ENCODE data around the gene AHI1.
"Not testable (repeated sequence)": the region's sequence is repeated elsewhere in the genome, so short reads cannot be mapped to it uniquely, and the experiment has no call there.

AHI1 gene

DNA sequence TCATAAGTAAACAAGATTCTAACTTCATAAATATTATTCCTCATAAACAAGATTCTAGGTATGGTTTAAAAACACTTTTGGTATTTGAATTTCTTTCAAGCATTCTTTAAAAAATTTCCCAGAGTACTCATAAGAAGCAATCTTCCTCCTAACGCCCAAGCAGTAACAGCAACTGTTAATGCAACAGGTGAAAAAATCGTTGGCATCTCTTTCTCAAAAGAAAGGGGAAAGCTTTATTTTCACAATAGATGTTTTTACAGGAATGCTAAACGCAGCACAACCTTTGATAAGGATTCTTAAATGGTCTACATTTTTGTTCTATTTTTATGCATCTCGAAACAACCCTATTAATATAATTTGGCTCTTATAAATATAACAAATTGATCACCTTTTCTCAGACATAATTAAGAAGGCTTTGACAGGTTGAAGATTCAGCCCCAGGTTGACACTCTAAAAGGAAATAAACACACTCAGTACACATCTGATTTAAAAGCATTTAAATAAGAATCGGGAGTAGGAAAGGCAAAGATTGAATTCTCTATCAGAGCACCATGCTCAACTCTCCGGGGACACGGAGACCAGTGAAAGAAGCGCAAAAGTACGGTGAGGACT lies 634 bp downstream of the AHI1 start:
- DNase-seq (ENCODE audit: low spot score) = no peak
- TF ChIP-seq, protein P1, sequence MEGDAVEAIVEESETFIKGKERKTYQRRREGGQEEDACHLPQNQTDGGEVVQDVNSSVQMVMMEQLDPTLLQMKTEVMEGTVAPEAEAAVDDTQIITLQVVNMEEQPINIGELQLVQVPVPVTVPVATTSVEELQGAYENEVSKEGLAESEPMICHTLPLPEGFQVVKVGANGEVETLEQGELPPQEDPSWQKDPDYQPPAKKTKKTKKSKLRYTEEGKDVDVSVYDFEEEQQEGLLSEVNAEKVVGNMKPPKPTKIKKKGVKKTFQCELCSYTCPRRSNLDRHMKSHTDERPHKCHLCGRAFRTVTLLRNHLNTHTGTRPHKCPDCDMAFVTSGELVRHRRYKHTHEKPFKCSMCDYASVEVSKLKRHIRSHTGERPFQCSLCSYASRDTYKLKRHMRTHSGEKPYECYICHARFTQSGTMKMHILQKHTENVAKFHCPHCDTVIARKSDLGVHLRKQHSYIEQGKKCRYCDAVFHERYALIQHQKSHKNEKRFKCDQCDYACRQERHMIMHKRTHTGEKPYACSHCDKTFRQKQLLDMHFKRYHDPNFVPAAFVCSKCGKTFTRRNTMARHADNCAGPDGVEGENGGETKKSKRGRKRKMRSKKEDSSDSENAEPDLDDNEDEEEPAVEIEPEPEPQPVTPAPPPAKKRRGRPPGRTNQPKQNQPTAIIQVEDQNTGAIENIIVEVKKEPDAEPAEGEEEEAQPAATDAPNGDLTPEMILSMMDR (IDR thresholded peaks at IDR 0.05; ENCODE audit: extremely low read depth, missing control alignments) = no peak

DNA sequence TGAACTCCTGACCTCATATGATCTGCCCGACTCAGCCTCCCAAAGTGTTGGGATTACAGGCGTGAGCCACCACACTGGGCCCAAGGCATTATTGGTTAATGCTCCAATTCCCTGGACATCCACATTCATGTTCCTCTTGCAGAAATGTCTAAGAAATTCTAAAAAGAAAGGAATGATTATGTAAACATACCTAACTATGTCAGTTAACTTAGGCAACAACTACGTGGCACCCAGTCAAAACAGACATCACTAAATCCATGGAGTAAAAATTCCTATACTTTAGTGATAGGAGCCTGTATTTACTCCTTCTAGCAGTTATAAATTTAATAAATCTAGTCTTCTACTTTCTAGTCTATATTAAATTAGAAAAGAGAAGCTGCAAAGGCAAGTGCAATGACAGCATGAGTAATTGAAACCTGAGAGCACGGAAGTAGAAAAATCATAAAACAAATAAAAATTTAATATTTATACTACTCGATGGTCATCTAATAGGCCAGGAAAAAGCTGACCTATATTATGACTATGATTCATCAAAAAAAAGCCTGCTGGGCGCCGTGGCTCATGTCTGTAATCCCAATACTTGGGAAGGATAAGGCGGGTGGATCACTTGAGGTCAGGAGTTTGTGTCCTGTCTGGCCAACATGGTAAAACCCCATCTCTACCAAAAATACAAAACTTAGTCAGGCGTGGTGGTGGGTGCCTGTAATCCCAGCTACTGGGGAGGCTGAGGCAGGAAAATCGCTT lies 4.2 kb downstream of the AHI1 start:
- no peak for DNase-seq (ENCODE audit: low spot score)

DNA sequence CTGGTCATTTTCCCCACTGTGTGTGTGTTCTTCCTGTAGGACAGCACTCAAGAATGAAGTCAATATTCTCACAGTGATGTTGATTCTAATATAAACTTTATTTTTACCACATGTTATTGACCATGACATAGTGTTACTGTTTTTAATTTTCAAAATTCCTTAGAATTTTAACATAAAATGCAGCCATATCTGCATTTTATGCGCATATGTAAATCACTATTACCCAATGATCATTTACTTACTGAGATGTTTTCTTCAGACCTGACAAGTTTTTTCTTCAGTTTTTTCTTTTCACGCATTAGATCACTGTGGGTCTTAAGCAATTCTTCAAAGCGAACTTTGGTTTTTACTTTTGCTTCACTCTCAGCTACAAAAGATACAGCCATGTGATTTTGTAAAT lies 7.2 kb downstream of the AHI1 start:
- no peak for DNase-seq (ENCODE audit: low spot score)
- TF ChIP-seq, protein P1 (IDR thresholded peaks at IDR 0.05; ENCODE audit: extremely low read depth, missing control alignments) = no peak

More for the DNA sequence above, 4.2 kb downstream of the AHI1 start:
- TF ChIP-seq, protein P1 (IDR thresholded peaks at IDR 0.05; ENCODE audit: extremely low read depth, missing control alignments) = no peak

DNA sequence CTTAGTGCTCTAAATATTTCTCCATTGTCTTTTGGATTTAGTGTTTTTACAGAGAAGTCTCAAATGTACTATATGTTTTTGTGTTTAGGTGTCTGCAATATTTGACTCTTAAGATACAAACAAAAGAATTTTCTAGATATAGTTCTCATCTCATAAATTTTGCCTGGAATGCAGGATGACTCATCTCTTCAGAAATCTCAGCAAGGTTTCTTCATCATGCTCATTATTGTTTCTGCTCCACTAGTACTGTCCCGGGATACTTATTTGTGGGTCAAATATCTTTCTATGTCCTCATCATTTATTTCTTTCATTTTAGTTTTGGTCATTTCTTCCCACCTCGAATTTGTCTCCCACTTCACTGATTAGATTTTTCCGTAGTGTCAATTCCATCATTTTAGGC lies 9.5 kb downstream of the AHI1 start:
- TF ChIP-seq, protein P1 (IDR thresholded peaks at IDR 0.05; ENCODE audit: extremely low read depth, missing control alignments) = no peak
- no peak for DNase-seq (ENCODE audit: low spot score)

DNA sequence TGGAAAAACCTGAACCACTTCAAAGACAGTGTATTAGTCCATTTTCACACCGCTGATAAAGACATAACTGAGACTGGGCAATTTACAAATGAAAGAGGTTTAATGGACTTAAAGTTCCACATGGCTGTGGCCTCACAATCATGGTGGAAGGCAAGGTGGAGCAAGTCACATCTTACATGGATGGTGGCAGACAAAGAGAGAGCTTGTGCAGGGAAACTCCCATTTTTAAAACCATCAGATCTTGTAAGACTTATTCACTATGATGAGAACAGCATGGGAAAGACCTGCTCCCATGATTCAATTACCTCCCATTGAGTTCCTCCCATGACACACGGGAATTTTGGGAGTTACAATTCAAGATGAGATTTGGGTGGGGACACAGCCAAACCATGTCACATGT lies 13.6 kb downstream of the AHI1 start:
- not testable (repeated sequence) for DNase-seq (ENCODE audit: low spot score)

DNA sequence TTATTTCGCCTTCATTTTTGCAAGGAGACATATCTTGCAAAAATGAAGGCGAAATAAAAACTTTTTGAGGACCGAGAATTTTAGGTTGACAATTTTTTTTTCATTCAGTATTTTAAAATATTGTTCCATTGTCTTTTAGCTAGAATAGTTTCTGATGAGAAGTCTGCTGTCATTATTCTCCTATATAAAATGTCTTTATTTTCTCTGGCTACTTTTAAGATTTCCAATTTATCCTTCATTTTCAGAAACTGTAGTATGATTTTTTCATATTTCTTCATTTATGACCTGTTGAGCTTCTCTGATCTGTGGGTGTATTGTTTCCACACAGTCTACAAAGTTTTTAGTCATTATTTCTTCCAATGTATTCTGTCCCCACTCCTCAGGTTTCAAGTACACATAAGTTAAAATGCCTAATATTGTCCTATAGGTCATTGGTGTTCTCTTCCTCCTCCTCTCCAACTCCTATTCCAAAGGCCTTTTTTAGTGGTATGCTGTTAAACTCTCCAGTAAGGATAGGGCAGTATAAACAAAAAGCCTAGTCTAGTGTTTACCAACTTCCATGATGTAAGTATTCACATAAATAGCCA lies 15.7 kb downstream of the AHI1 start:
- TF ChIP-seq, protein P1 (IDR thresholded peaks at IDR 0.05; ENCODE audit: extremely low read depth, missing control alignments) = no peak
- DNase-seq (ENCODE audit: low spot score) = no peak

DNA sequence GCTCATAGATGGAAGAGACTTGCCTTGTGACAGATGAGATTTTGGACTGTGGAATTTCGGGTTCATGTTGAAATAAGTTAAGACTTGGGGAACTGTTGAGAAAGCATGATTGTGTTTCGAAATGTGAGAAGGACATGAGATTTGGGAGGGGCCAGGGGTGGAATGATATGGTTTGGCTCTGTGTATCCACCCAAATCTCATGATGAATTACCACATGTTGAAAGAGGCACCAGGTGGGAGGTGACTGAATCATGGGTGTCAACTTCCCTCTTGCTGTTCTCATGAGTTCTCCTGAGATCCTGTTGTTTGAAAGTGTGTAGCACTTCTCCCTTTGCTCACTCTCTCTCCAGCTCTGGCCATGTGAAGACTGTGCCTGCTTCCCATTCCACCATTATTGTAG lies 17.9 kb downstream of the AHI1 start:
- TF ChIP-seq, protein P1 (IDR thresholded peaks at IDR 0.05; ENCODE audit: extremely low read depth, missing control alignments) = no peak
- DNase-seq (ENCODE audit: low spot score) = no peak
